Sigmoid colon (tissue), 4 donors: ENCODE measurements around the gene TRNT1.

Experiments used
- POLR2A ChIP-seq, 2 donors: fragments of 450-650 bp; IDR thresholded peaks; one replicate each; pipeline ENCODE4 v1.6.1; 2016; ENCODE audit warnings: antibody characterized with exemption in 2 of 2, mild to moderate bottlenecking in 2 of 2, moderate library complexity in 2 of 2
- POLR2AphosphoS5 ChIP-seq, 4 donors: sonication (generic); formaldehyde crosslinking; IDR thresholded peaks; one replicate each; pipeline ENCODE4 v1.6.1; 2017; ENCODE audit warnings: antibody characterized with exemption in 4 of 4
- TF ChIP-seq, protein P1 (sequence below), 4 experiments: fragments of 450-650 bp in 3 of 4; fragments of 200-600 bp in 1 of 4; IDR thresholded peaks; one replicate each; pipeline ENCODE4 v1.5.1; 2016 to 2019; ENCODE audit warnings: antibody characterized with exemption in 4 of 4, mild to moderate bottlenecking in 3 of 4, moderate library complexity in 2 of 4

DNA sequence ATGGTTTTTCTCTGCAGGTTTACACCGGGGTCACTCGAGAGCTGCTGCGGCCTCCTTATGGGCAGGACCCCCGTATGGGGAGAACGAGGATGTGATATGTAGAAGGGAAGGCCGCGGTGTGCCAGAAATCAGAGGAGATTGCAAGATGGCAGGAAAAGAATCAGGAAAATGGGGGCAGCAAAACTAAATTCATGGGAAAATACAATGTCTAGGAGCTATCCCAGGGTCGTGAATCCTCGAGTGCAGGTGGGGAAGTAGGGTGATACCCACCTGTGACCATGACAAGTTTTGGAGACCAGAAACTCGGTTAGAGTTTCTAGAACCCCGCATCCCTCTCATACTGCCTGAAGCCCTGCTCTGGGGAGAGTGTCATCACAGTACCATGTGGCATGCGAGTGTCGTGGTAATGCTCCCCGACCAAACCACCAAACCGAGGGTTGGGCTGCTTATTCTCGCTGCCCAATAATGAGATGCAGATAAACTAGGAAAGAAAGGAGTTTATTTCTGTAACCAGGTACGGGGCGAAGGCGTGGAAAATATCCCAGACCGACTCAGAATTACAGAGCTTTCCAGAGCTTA is 781 bp downstream of the TRNT1 start:
- no peak for TF ChIP-seq POLR2A (IDR thresholded peaks at IDR 0.05)
- TF ChIP-seq, protein P1, sequence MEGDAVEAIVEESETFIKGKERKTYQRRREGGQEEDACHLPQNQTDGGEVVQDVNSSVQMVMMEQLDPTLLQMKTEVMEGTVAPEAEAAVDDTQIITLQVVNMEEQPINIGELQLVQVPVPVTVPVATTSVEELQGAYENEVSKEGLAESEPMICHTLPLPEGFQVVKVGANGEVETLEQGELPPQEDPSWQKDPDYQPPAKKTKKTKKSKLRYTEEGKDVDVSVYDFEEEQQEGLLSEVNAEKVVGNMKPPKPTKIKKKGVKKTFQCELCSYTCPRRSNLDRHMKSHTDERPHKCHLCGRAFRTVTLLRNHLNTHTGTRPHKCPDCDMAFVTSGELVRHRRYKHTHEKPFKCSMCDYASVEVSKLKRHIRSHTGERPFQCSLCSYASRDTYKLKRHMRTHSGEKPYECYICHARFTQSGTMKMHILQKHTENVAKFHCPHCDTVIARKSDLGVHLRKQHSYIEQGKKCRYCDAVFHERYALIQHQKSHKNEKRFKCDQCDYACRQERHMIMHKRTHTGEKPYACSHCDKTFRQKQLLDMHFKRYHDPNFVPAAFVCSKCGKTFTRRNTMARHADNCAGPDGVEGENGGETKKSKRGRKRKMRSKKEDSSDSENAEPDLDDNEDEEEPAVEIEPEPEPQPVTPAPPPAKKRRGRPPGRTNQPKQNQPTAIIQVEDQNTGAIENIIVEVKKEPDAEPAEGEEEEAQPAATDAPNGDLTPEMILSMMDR (IDR thresholded peaks at IDR 0.05) = no peak
- TF ChIP-seq POLR2AphosphoS5 (IDR thresholded peaks at IDR 0.05) = no peak
